ENCODE results near the gene HS6ST1.

Gene HS6ST1

GRCh38 chr2:128318776-128319464 is at the start of gene HS6ST1:
TSS of gene HS6ST1 (minus strand) at chr2:128318868. CDS start at chr2:128318563, 305 bp downstream.
- peaks cover 27% of the 10 kb centered on the region for H3K4me1 ChIP-seq (ENCODE audit: insufficient read depth, low read length)
- peaks cover 27% of the 10 kb centered on the region for H3K27me3 ChIP-seq (ENCODE audit: insufficient read depth, low read length)
- peak within 1 kb of the TSS; percentile 84; the same call in 1 of the 2 replicates for H3K9ac ChIP-seq (ENCODE audit: low read depth, low read length)
- H3K27ac ChIP-seq (ENCODE audit: low read length): no peak within 1 kb of the TSS
- no peaks in the 10 kb centered on the region for H3K9me3 ChIP-seq (ENCODE audit: insufficient read depth, low read depth, low read length)
- H3K36me3 ChIP-seq (ENCODE audit: insufficient read depth, low read depth, low read length): peaks cover 18% of the 10 kb centered on the region; the same call in 1 of the 2 replicates
- peak within 1 kb of the TSS; percentile 73 for H3K4me3 ChIP-seq (ENCODE audit: low read length)

GRCh38 chr2:128367601-128368359 is 49.1 kb upstream of the HS6ST1 start:
- Histone ChIP-seq H3K36me3 (ENCODE audit: insufficient read depth, low read depth, low read length) (no peaks in the 10 kb centered on the region), H3K27ac (ENCODE audit: low read length) (no peak overlapping the region), H3K9ac (ENCODE audit: low read depth, low read length) (no peak overlapping the region), H3K27me3 (ENCODE audit: insufficient read depth, low read length) (no peaks in the 10 kb centered on the region), H3K9me3 (ENCODE audit: insufficient read depth, low read depth, low read length) (no peaks in the 10 kb centered on the region), H3K4me3 (ENCODE audit: low read length) (no peak overlapping the region), H3K4me1 (ENCODE audit: insufficient read depth, low read length) (peaks cover 11% of the 10 kb centered on the region; the same call in 1 of the 2 replicates)

- Histone ChIP-seq H3K36me3 (ENCODE audit: insufficient read depth, low read depth, low read length) (no peaks in the 10 kb centered on the region), H3K27ac (ENCODE audit: low read length) (no peak overlapping the region), H3K9ac (ENCODE audit: low read depth, low read length) (no peak overlapping the region), H3K9me3 (ENCODE audit: insufficient read depth, low read depth, low read length) (no peaks in the 10 kb centered on the region), H3K27me3 (ENCODE audit: insufficient read depth, low read length) (no peaks in the 10 kb centered on the region), H3K4me1 (ENCODE audit: insufficient read depth, low read length) (peaks cover 18% of the 10 kb centered on the region), H3K4me3 (ENCODE audit: low read length) (no peak overlapping the region)
These were observed 48.2 kb upstream of the HS6ST1 start for GRCh38 chr2:128366713-128367511.

- Histone ChIP-seq H3K27me3 (ENCODE audit: insufficient read depth, low read length) (no peaks in the 10 kb centered on the region), H3K4me3 (ENCODE audit: low read length) (no peak overlapping the region), H3K36me3 (ENCODE audit: insufficient read depth, low read depth, low read length) (no peaks in the 10 kb centered on the region), H3K27ac (ENCODE audit: low read length) (no peak overlapping the region), H3K4me1 (ENCODE audit: insufficient read depth, low read length) (peaks cover 19% of the 10 kb centered on the region), H3K9me3 (ENCODE audit: insufficient read depth, low read depth, low read length) (no peaks in the 10 kb centered on the region), H3K9ac (ENCODE audit: low read depth, low read length) (no peak overlapping the region)
These were observed 46.7 kb upstream of the HS6ST1 start for GRCh38 chr2:128365217-128365905.

GRCh38 chr2:128364441-128364911 is 45.8 kb upstream of the HS6ST1 start:
- Histone ChIP-seq H3K4me1 (ENCODE audit: insufficient read depth, low read length) (peaks cover 18% of the 10 kb centered on the region), H3K9ac (ENCODE audit: low read depth, low read length) (no peak overlapping the region), H3K27ac (ENCODE audit: low read length) (no peak overlapping the region), H3K36me3 (ENCODE audit: insufficient read depth, low read depth, low read length) (no peaks in the 10 kb centered on the region), H3K27me3 (ENCODE audit: insufficient read depth, low read length) (no peaks in the 10 kb centered on the region), H3K9me3 (ENCODE audit: insufficient read depth, low read depth, low read length) (no peaks in the 10 kb centered on the region), H3K4me3 (ENCODE audit: low read length) (no peak overlapping the region)

GRCh38 chr2:128363934-128364361 is 45.3 kb upstream of the HS6ST1 start:
- Histone ChIP-seq H3K4me3 (ENCODE audit: low read length) (no peak overlapping the region), H3K4me1 (ENCODE audit: insufficient read depth, low read length) (peaks cover 16% of the 10 kb centered on the region), H3K27me3 (ENCODE audit: insufficient read depth, low read length) (no peaks in the 10 kb centered on the region), H3K27ac (ENCODE audit: low read length) (no peak overlapping the region), H3K9ac (ENCODE audit: low read depth, low read length) (no peak overlapping the region), H3K36me3 (ENCODE audit: insufficient read depth, low read depth, low read length) (no peaks in the 10 kb centered on the region), H3K9me3 (ENCODE audit: insufficient read depth, low read depth, low read length) (no peaks in the 10 kb centered on the region)

- H3K27ac ChIP-seq (ENCODE audit: low read length): no peak overlapping the region
- H3K9ac ChIP-seq (ENCODE audit: low read depth, low read length): no peak overlapping the region
- peaks cover 16% of the 10 kb centered on the region for H3K4me1 ChIP-seq (ENCODE audit: insufficient read depth, low read length)
- H3K4me3 ChIP-seq (ENCODE audit: low read length): no peak overlapping the region
- no peaks in the 10 kb centered on the region for H3K9me3 ChIP-seq (ENCODE audit: insufficient read depth, low read depth, low read length)
- H3K27me3 ChIP-seq (ENCODE audit: insufficient read depth, low read length): no peaks in the 10 kb centered on the region
- no peaks in the 10 kb centered on the region for H3K36me3 ChIP-seq (ENCODE audit: insufficient read depth, low read depth, low read length)
These were observed 44.2 kb upstream of the HS6ST1 start for GRCh38 chr2:128362889-128363228.

- Histone ChIP-seq H3K4me1 (ENCODE audit: insufficient read depth, low read length) (peaks cover 16% of the 10 kb centered on the region), H3K27ac (ENCODE audit: low read length) (peak overlapping the region; percentile 88), H3K9ac (ENCODE audit: low read depth, low read length) (peak overlapping the region; percentile 75), H3K9me3 (ENCODE audit: insufficient read depth, low read depth, low read length) (no peaks in the 10 kb centered on the region), H3K27me3 (ENCODE audit: insufficient read depth, low read length) (no peaks in the 10 kb centered on the region), H3K4me3 (ENCODE audit: low read length) (0 out of 2 replicates have a peak overlapping the region, but pooled peaks have one; percentile 5), H3K36me3 (ENCODE audit: insufficient read depth, low read depth, low read length) (no peaks in the 10 kb centered on the region)
These were observed 43.7 kb upstream of the HS6ST1 start for GRCh38 chr2:128362176-128362888.

- no peak overlapping the region for H3K4me3 ChIP-seq (ENCODE audit: low read length)
- H3K36me3 ChIP-seq (ENCODE audit: insufficient read depth, low read depth, low read length): no peaks in the 10 kb centered on the region
- H3K27ac ChIP-seq (ENCODE audit: low read length): peak overlapping the region; percentile 88
- H3K4me1 ChIP-seq (ENCODE audit: insufficient read depth, low read length): peaks cover 16% of the 10 kb centered on the region
- no peaks in the 10 kb centered on the region for H3K27me3 ChIP-seq (ENCODE audit: insufficient read depth, low read length)
- no peaks in the 10 kb centered on the region for H3K9me3 ChIP-seq (ENCODE audit: insufficient read depth, low read depth, low read length)
- peak overlapping the region; percentile 75; the same call in 1 of the 2 replicates for H3K9ac ChIP-seq (ENCODE audit: low read depth, low read length)
These were observed 42.9 kb upstream of the HS6ST1 start for GRCh38 chr2:128361376-128362131.

- Histone ChIP-seq H3K27me3 (ENCODE audit: insufficient read depth, low read length) (no peaks in the 10 kb centered on the region), H3K9ac (ENCODE audit: low read depth, low read length) (no peak overlapping the region), H3K9me3 (ENCODE audit: insufficient read depth, low read depth, low read length) (no peaks in the 10 kb centered on the region), H3K4me3 (ENCODE audit: low read length) (no peak overlapping the region), H3K27ac (ENCODE audit: low read length) (no peak overlapping the region), H3K4me1 (ENCODE audit: insufficient read depth, low read length) (peaks cover 16% of the 10 kb centered on the region), H3K36me3 (ENCODE audit: insufficient read depth, low read depth, low read length) (no peaks in the 10 kb centered on the region)
These were observed 42.0 kb upstream of the HS6ST1 start for GRCh38 chr2:128360711-128361110.

Measured in iPS-20b (cell line).